WTC11 (cell line): ENCODE data around the gene SESN2. TPM values are rescaled to one million over a fixed set of nuclear protein-coding genes. Genes with fewer than 3 reads are reported as not detected.

Experiments used
- ATAC-seq: fragments of 200-7000 bp; cut with Tn5 transposase; 2 replicates; pipeline ENCODE4 v1.10.0; 2021; ENCODE audit warnings: mild to moderate bottlenecking, moderate library complexity
- CTCF ChIA-PET: fragments of 300-600 bp; sonication (Branson Sonifier 250); formaldehyde crosslinking; loops from one replicate; lab custom pipeline; 2021; ENCODE audit warnings: antibody characterized with exemption; lab: Charles Lee
- POLR2A ChIA-PET: fragments of 350-600 bp; sonication (Branson Sonifier 250); formaldehyde crosslinking; loops from one replicate; lab custom pipeline; 2021; ENCODE audit warnings: antibody characterized with exemption; lab: Charles Lee
- DNase-seq: peaks from one replicate; pipeline ENCODE4 v3.0.0; 2021; ENCODE audit warnings: low spot score
- H3K27ac Mint-ChIP-seq: 2 replicates; pipeline ENCODE4 v1.8.0; 2021; ENCODE audit warnings: mixed read lengths
- H3K27me3 Mint-ChIP-seq: 2 replicates; pipeline ENCODE4 v1.8.0; 2021; ENCODE audit warnings: low read depth, mild to moderate bottlenecking, moderate library complexity, mixed read lengths
- H3K36me3 Mint-ChIP-seq: 2 replicates; pipeline ENCODE4 v1.8.0; 2021; ENCODE audit warnings: mixed read lengths
- H3K4me1 Mint-ChIP-seq: 2 replicates; pipeline ENCODE4 v1.8.0; 2022; ENCODE audit warnings: mixed read lengths
- H3K4me3 Mint-ChIP-seq: 2 replicates; pipeline ENCODE4 v1.8.0; 2021; ENCODE audit warnings: mild to moderate bottlenecking, moderate library complexity, mixed read lengths
- H3K9me3 Mint-ChIP-seq: 2 replicates; pipeline ENCODE4 v1.8.0; 2021; ENCODE audit warnings: mixed read lengths
- ATF1 ChIP-seq: sonication (generic); formaldehyde crosslinking; IDR thresholded peaks from 2 replicates; pipeline ENCODE4 v1.8.1; 2023; ENCODE audit warnings: mild to moderate bottlenecking, moderate library complexity, missing genetic modification reagents
- CREM ChIP-seq: sonication (generic); formaldehyde crosslinking; IDR thresholded peaks from 2 replicates; pipeline ENCODE4 v1.8.1; 2022; ENCODE audit warnings: mild to moderate bottlenecking, missing genetic modification reagents, moderate library complexity
- ERG ChIP-seq: fragments of 250-450 bp; sonication (Bioruptor Pico); IDR thresholded peaks from 2 replicates; pipeline ENCODE4 v1.8.0; 2021; ENCODE audit warnings: mild to moderate bottlenecking
- IRF1 ChIP-seq: sonication (generic); formaldehyde crosslinking; IDR thresholded peaks from 2 replicates; pipeline ENCODE4 v1.8.0; 2023; ENCODE audit warnings: missing genetic modification reagents
- MXD4 ChIP-seq: fragments of 250-450 bp; sonication (Bioruptor Pico); IDR thresholded peaks from 2 replicates; pipeline ENCODE4 v1.8.0; 2021; ENCODE audit warnings: mild to moderate bottlenecking, moderate library complexity, borderline replicate concordance
- NFE2L1 ChIP-seq: sonication (generic); formaldehyde crosslinking; IDR thresholded peaks from 2 replicates; pipeline ENCODE4 v1.8.1; 2023; ENCODE audit warnings: missing genetic modification reagents
- PRDM15 ChIP-seq: sonication (generic); formaldehyde crosslinking; IDR thresholded peaks from 2 replicates; pipeline ENCODE4 v1.8.0; 2022; ENCODE audit warnings: missing genetic modification reagents
- PRRX2 ChIP-seq: fragments of 250-450 bp; sonication (Bioruptor Pico); IDR thresholded peaks from 2 replicates; pipeline ENCODE4 v1.8.0; 2021; ENCODE audit warnings: mild to moderate bottlenecking
- ZMAT4 ChIP-seq: fragments of 250-450 bp; sonication (Bioruptor Pico); IDR thresholded peaks from 2 replicates; pipeline ENCODE4 v1.9.0; 2021; ENCODE audit warnings: mild to moderate bottlenecking
- ZNF138 ChIP-seq: sonication (generic); formaldehyde crosslinking; conservative IDR thresholded peaks from 2 replicates; pipeline ENCODE4 v1.8.1; 2022; ENCODE audit warnings: mild to moderate bottlenecking, moderate library complexity, missing genetic modification reagents
- ZNF232 ChIP-seq: sonication (generic); formaldehyde crosslinking; IDR thresholded peaks from 2 replicates; pipeline ENCODE4 v1.8.0; 2022; ENCODE audit warnings: mild to moderate bottlenecking, missing genetic modification reagents
- ZNF425 ChIP-seq: fragments of 250-450 bp; sonication (Bioruptor Pico); conservative IDR thresholded peaks from 2 replicates; pipeline ENCODE4 v1.9.0; 2021; ENCODE audit warnings: mild to moderate bottlenecking
- total RNA-seq: library from RNA; stranded (reverse); gene quantifications from 3 replicates; pipeline ENCODE4 v1.2.3, GENCODE V29; 2021
- TF ChIP-seq, protein P1 (sequence below): sonication (generic); formaldehyde crosslinking; IDR thresholded peaks from 2 replicates; pipeline ENCODE4 v1.8.1; 2022; ENCODE audit warnings: missing genetic modification reagents, borderline replicate concordance
- TF ChIP-seq, protein P2 (sequence below): sonication (generic); formaldehyde crosslinking; IDR thresholded peaks from 2 replicates; pipeline ENCODE4 v1.8.0; 2023; ENCODE audit warnings: missing genetic modification reagents, mild to moderate bottlenecking, borderline replicate concordance
- TF ChIP-seq, protein P3 (sequence below): sonication (generic); formaldehyde crosslinking; IDR thresholded peaks from 2 replicates; pipeline ENCODE4 v1.8.1; 2023; ENCODE audit warnings: mild to moderate bottlenecking, missing genetic modification reagents

The SESN2 gene
- total RNA-seq, 1 experiment from 2014 or later, result 38.1 TPM

DNA sequence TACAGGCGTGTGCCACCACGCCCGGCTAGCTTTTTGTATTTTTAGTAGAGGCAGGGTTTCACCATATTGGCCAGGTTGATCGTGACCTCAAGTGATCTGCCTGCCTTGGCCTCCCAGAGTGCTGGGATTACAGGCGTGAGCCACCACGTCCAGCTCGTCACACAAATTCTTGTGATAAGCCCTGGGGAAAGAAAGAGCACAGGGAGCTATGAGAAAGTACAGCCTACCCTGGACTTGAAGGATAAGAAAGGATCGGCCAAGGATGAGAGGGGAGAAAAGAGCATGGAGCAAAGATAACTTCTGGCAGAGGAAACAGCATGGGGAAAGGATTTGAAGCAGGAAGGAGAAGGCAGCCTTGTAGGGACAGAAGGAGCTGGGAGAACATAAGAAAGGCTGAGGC is 29.2 kb downstream of the SESN2 start:
- no peak for DNase-seq
- H3K4me1 Mint-ChIP-seq, result peaks cover 26% of the 10 kb centered on the region
- POLR2A ChIA-PET, result interaction anchor here (0.5 to 1.7 kb wide), 3 partner anchors 27 to 74 kb away, joined by 3 to 4 read pairs (median 4); no protein-coding TSS in a partner anchor
- TF ChIP-seq PRDM15 (no peak), ATF1 (CRISPR knock-in tag) (no peak), MXD4 (no peak), CREM (no peak), ZNF232 (CRISPR knock-in tag) (no peak), ZNF138 (CRISPR knock-in tag) (no peak), ZMAT4 (CRISPR knock-in tag) (no peak), IRF1 (CRISPR knock-in tag) (no peak), PRRX2 (CRISPR knock-in tag) (no peak), ERG (CRISPR knock-in tag) (no peak), ZNF425 (CRISPR knock-in tag) (no peak), NFE2L1 (CRISPR knock-in tag) (no peak)
- TF ChIP-seq, protein P1, sequence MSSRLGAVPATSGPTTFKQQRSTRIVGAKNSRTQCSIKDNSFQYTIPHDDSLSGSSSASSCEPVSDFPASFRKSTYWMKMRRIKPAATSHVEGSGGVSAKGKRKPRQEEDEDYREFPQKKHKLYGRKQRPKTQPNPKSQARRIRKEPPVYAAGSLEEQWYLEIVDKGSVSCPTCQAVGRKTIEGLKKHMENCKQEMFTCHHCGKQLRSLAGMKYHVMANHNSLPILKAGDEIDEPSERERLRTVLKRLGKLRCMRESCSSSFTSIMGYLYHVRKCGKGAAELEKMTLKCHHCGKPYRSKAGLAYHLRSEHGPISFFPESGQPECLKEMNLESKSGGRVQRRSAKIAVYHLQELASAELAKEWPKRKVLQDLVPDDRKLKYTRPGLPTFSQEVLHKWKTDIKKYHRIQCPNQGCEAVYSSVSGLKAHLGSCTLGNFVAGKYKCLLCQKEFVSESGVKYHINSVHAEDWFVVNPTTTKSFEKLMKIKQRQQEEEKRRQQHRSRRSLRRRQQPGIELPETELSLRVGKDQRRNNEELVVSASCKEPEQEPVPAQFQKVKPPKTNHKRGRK (CRISPR knock-in tag), result no peak
- TF ChIP-seq, protein P2, sequence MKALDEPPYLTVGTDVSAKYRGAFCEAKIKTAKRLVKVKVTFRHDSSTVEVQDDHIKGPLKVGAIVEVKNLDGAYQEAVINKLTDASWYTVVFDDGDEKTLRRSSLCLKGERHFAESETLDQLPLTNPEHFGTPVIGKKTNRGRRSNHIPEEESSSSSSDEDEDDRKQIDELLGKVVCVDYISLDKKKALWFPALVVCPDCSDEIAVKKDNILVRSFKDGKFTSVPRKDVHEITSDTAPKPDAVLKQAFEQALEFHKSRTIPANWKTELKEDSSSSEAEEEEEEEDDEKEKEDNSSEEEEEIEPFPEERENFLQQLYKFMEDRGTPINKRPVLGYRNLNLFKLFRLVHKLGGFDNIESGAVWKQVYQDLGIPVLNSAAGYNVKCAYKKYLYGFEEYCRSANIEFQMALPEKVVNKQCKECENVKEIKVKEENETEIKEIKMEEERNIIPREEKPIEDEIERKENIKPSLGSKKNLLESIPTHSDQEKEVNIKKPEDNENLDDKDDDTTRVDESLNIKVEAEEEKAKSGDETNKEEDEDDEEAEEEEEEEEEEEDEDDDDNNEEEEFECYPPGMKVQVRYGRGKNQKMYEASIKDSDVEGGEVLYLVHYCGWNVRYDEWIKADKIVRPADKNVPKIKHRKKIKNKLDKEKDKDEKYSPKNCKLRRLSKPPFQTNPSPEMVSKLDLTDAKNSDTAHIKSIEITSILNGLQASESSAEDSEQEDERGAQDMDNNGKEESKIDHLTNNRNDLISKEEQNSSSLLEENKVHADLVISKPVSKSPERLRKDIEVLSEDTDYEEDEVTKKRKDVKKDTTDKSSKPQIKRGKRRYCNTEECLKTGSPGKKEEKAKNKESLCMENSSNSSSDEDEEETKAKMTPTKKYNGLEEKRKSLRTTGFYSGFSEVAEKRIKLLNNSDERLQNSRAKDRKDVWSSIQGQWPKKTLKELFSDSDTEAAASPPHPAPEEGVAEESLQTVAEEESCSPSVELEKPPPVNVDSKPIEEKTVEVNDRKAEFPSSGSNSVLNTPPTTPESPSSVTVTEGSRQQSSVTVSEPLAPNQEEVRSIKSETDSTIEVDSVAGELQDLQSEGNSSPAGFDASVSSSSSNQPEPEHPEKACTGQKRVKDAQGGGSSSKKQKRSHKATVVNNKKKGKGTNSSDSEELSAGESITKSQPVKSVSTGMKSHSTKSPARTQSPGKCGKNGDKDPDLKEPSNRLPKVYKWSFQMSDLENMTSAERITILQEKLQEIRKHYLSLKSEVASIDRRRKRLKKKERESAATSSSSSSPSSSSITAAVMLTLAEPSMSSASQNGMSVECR (CRISPR knock-in tag), result no peak
- TF ChIP-seq, protein P3, sequence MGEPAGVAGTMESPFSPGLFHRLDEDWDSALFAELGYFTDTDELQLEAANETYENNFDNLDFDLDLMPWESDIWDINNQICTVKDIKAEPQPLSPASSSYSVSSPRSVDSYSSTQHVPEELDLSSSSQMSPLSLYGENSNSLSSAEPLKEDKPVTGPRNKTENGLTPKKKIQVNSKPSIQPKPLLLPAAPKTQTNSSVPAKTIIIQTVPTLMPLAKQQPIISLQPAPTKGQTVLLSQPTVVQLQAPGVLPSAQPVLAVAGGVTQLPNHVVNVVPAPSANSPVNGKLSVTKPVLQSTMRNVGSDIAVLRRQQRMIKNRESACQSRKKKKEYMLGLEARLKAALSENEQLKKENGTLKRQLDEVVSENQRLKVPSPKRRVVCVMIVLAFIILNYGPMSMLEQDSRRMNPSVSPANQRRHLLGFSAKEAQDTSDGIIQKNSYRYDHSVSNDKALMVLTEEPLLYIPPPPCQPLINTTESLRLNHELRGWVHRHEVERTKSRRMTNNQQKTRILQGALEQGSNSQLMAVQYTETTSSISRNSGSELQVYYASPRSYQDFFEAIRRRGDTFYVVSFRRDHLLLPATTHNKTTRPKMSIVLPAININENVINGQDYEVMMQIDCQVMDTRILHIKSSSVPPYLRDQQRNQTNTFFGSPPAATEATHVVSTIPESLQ (CRISPR knock-in tag), result no peak
- TF ChIP-seq, all 79 proteins: peak for 0
- H3K27me3 Mint-ChIP-seq, result no peaks in the 10 kb centered on the region
- H3K27ac Mint-ChIP-seq, result peak overlapping the region; percentile 7; the same call in 1 of the 2 replicates
- CTCF ChIA-PET, result interaction anchor here (1.4 kb wide), 1 partner anchor 40 kb away, joined by 10 read pairs; no protein-coding TSS in a partner anchor
- ATAC-seq, result no peak
- H3K36me3 Mint-ChIP-seq, result no peaks in the 10 kb centered on the region
- no peaks in the 10 kb centered on the region for H3K9me3 Mint-ChIP-seq
- no peak overlapping the region for H3K4me3 Mint-ChIP-seq
